HT1080 (cell line): ENCODE results near the gene CPNE4. TPM values are rescaled to one million over a fixed set of nuclear protein-coding genes. Genes with fewer than 3 reads are reported as not detected.

Experiments
- DNase-seq: peaks from one replicate; pipeline ENCODE4 v3.0.0-alpha.2; 2015; ENCODE audit warnings: low read depth
- total RNA-seq: library from RNA; depleted of rRNA; stranded (reverse); fragments of >200 nt; shearing (Covaris generic); gene quantifications from 2 replicates; pipeline ENCODE4 v1.2.3, GENCODE V29; 2014

The CPNE4 gene
- total RNA-seq, 1 experiment from 2014 or later, result not detected

DNA sequence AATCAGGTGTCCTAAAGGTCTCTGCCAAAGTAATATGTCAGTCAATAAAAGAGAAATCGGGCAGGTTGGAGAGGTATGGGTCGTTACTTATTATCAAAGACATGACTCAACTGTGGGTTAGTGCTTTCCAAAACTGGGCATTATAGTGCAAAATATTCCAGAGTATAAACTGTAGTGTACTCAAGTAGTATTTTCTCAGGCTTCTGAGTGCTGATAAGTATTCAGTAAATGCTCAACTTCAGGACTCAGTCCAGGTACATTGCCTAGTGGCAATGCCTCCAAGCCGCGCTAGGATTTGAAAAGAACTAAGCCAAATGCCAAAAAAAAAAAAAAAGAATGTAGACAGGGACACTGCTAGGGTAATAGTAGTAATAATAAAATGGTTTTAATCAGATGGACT lies 233.2 kb downstream of the CPNE4 start:
- DNase-seq, result no peak

DNA sequence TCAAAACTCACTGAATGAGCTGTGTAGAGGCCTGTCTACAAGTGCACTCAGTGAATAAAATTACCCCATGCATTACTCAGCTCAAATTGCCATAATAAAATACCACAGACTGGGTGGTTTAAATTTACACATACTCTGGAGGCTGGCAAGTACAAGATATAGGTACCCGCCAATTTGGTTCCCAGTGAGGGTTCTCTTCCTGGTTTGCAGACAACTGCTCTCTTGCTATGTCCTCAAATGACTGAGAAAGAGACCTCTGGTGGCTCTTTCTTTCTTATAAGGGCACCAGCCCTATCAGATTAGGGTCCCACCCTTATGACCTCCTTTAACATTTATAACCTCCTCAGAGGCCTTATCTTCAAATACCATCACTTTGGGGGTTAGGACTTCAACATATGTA lies 237.0 kb downstream of the CPNE4 start:
- no peak for DNase-seq

DNA sequence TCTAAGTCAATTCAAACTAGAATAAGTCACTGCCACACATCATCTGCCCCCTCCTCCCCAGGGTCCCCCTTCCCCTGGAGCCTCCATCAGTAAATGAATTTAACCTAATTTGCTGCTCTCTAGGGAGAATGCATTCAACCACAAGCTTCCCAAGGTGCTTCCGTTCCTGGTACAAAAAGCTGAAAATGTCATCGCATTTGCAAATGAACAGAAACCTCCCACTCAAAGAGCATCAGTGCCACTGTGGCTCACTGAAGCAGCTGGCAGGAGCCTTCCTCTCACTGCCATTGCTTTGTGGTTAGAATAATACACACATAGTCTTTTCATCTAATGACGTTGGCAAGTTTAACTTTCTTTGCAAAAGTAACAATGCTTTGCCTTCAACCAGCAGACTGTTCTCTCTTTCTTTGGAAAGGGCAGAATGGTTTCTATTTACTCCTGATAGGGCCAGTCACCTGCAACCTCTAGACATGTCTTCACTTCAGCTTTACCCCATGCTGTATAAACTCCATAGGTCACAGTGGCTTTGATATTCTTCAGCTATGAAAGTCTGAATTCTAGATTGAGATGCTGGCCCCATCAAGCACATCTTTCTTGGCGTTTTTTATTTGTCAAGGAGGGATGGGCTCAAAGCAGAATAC lies 238.1 kb downstream of the CPNE4 start:
- no peak for DNase-seq

DNA sequence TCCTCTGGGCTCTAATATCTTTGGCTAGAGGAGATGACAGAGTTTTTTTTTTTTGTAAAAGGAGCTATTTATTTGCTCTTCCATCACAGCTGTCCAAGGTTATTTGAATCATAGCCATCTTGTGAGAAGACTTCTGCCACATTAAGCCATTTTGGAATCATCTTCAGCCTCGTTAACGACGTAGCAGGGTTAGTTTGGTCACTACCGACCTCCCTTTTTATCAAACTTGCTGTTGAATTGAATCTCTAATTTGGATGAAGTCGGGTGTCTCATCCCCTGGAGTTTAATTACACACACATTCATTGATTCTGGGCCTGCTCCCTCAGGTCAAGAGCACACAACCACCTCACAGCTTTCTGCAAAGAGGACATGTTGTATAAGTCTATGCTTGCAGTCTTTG lies 238.7 kb downstream of the CPNE4 start:
- DNase-seq, result no peak

DNA sequence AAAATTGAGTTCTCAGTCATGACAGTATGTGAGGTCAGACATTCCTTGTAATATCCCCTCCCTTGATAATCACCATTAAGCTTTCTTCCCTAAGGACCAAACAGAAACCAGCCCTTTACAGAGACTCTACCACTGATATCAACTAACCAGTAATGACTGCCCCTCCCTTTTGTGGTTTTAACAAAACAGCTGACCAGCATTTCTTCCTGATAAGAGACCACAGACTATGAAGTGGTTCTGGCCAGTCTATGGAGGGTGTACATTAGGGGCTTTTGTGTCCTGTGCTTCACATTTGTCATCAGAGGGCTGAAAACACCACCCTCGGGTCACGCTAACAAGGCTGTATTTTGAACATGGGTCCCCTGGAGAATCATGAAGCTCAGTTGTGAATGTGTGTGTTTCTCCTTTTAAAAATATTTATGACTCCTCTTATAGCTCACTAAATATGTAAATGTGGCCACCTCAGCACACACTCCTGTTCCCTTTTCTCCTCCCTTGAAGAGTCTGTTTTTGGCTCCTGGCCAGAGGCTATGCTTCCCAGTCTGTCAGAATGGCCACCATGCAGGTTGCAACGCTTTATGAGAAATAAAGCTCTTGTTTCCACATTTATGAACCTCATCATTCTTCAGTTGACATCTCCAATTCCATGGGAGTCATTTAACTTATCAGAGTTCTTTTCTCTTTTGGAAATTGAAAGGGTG lies 239.3 kb downstream of the CPNE4 start:
- DNase-seq, result no peak

DNA sequence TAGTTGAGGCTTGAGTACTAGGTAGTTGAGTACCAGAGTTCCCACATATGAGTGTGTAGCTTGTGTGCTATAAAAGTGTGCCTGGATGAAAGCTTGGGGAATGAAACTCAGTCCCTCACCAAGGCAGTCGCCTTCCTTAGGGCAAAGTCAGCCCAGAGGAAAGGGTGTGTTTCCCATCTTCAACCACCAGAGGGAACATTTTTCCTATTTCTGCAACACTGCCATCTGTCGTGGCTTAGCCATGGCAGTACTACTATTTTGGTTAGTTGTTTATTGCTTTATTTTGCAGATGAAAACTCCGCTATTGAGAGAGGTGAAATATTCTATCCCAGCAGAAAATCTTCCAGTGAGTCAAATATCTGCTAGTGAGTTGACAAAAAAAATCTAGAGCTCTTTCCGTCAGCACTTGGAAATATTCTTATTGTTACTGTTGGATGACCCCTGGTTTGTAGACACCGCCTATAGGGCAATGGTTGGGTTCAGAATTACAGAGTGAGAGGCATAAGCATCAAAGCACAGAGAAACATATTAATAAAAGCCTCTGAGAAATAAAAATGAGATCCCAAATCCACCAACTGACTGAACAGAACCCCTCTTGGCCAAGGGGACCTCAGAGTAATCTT lies 239.9 kb downstream of the CPNE4 start:
- peak; percentile 59 for DNase-seq

DNA sequence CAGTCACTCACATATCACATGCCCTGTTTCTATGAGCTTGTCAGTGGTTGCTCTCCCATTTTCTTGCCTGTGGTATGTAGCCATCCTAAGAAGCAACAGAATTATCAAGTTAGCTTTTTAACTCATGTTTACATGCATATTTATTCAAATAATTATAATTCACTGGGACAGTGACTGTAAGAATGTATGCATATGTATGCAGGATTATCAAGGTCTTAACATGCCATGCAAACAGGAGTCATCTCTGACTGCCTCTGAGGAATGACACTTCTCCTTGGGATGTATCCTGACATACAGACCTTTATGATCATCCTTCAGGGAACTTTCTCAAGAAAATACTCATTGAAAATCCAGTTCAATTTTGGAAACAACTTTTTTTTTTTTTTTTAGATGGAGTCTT lies 240.9 kb downstream of the CPNE4 start:
- DNase-seq, result no peak

DNA sequence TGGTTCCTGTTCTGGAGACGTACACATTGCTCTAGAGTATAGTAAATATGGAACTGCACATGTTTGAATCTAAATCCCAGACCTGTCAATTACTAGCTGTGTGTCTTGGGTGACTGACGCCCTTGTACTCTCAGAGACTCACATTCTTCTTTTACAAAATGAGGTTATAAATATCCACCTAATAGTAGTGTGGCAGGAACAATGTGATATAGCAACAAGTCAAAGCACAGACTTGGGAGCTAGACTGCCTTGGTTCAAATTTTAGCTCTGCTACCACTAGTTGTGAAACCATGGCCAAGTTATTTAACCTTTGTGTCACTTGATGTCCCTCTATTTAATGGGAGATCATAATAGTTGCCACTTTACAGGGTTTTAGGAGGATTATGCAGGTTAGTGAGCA lies 245.6 kb downstream of the CPNE4 start:
- DNase-seq, result no peak

DNA sequence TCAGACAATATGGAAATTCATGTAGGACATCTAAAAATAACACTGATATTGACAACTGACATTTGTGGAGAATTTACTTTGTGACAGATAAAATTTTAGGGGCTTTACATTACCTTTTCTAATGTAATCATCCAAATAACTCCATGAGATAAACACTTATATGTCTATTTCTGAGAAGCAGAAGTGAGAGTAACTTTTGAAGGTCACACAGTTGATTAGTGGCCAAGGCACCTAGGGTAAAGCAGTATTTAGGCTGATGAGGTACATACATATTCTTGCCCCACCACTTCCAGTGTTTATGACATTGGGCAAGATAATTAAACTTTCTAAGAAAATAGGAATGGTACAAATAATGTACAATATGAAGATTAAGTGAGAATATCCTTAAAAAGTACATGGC lies 248.4 kb downstream of the CPNE4 start:
- DNase-seq, result no peak

DNA sequence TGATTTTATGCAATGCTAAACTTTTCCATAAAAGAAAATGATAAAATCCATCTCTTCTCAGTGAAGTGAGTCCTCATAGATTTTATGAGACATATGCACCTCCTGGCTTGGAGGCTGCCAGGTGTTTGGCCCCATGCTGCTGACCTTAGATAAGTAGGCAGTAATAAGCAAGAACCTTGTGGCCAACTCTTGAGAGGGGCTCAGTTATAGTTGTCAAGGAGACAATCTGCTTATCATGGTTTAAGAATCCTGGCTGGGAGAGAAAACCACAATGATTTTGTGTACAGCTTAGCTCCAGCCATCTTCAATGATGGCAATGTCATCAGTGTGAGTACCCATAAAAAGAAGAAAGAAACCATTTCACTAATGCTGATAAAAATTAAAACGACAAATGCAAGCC lies 252.1 kb downstream of the CPNE4 start:
- no peak for DNase-seq

DNA sequence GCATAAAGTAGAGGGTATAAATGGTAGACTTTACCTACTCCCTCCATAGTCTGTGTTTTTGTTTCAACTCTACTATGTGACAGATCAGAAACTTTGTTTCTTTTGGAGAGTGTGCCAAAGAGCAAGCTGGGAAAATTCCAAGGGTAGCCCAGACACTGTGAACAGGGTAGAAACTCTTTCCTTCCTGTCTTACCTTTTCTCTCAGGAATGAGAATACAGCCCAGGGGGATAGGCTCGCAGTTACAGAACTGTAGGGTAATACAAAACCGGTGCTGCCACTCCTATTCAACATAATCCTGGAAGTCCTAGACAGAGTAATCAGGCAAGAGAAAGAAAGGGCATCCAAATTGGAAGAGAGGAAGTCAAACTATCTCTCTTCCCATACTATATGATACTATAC lies 256.3 kb downstream of the CPNE4 start:
- DNase-seq, result no peak

DNA sequence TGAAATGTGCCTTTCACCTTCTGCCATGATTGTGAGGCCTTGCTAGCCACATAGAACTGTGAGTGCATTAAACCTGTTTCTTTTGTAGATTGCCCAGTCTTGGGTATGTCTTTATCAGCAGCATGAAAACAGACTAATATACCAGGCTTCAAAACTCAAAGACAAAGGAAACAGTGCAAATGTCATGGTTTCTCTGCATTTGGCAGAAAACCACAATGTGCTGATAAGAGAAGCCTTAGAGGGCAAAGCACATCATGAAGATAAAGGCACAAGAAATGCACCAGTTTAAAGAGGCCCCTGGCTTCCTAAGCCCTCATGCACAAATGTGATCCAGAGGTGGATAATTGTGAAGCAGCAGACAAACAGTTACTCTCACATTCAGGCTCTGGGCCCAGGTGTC lies 259.2 kb downstream of the CPNE4 start:
- DNase-seq, result no peak

DNA sequence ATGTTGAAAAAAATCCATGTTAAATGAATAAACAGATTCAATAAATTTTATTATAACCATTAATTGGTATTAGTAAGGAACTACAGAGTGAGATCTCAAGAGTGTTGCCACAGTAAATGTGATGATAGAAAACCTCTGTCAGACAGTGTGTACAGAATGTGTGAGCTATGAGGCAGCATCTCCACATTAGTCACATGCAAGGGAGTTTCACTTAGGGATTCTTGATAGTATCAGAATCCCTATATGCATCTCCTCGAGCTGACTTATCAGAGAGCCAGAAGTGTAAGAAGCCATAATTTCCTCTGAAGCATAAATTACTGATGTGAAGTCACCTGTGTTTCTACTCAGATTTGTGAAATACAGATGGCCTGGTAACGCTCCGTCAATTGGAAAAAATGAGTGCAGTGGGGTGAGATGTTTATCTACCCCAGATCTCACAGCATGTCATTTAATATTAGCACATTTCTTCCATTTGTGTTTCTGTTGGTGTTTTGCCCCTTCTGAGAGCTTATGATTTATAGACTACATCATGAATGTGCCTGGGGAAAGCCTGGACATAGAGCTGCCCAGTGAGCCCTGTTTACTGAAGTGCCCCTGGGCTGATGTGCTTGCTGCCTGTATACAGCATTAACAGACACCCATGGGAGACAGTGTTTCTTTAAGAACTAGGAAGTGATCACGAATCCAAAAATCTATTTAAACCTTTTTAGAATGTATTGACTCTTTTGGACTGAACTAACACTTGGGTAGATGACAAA lies 262.4 kb downstream of the CPNE4 start:
- no peak for DNase-seq

DNA sequence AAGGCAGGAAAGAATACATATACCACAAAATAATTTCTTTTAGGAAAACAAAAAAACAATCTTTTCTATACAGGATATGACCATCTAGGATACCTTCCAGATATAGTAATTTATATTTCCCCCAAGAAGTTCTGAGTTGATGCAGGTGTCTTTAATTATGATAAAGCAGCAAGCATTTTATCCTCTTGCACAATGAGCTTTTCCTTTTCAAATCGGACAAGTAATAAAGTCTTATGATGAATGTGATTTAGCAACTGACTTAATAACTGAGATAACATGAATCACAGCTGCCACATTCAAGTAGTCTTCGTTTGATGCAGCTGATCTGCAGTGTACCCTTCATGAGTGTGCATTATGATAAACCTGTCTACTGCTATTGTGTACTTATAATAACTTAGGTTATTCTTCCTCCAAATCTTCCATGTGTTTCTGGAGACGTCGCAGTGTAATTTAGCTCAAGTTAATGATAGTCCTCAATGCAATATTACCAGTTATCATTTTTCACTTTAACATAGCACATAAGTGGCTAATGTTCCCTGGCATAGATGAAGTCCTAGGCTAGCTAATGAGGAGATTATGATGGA lies 271.7 kb downstream of the CPNE4 start:
- no peak for DNase-seq

DNA sequence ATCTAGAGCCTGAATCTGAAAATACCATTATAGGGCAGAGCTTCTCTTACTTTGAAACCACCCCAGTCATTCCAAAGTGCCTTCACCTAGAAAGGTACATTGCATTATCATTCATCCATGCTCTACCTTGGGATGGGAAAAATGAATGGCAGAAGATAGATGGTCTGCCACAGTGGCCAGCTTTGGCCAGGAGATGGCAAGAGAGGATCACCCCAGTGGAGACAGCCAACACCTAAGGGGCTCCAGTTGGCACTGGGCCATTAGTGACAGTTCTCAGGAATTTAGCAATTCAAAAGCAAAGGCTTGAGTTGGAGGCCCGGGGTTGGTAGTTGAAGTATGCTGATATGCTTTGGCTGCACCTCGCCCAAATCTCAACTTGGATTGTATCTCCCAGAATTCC lies 278.4 kb downstream of the CPNE4 start:
- no peak for DNase-seq

DNA sequence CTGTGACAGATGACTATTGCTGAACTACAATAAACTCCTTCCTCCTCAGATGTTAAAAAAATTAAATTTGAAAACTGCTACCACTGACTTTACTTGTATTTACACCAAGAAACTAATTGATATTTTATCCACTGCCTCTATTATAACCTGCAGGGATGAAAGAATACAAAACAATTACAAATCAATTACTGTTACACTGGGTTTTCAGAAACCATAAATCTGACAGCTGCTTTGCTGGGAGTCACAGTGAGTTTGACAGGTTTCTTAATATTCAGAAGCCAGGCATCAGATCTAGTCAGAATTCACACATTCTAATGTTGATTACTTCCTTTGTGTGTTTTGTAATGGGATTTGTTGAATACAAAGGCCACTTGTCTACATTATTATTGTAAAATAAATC lies 279.4 kb downstream of the CPNE4 start:
- no peak for DNase-seq

DNA sequence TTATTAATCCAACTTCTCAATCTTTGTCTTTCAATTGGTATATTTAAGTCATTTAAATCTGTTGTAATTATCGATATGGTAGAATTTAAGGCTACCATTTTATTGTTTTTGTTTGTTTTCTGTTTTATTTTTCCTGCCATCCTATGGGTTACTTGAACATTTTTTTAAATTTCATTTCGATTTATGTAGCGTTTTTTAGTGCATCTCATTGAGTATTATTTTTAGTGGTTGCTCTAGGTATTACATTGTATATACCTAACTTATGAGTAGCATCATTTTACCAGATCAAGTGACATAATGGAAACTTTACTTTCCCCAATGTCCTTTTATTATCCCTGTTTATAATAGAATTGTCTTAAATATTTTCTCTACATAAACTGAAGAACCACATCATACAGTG lies 284.6 kb downstream of the CPNE4 start:
- no peak for DNase-seq

DNA sequence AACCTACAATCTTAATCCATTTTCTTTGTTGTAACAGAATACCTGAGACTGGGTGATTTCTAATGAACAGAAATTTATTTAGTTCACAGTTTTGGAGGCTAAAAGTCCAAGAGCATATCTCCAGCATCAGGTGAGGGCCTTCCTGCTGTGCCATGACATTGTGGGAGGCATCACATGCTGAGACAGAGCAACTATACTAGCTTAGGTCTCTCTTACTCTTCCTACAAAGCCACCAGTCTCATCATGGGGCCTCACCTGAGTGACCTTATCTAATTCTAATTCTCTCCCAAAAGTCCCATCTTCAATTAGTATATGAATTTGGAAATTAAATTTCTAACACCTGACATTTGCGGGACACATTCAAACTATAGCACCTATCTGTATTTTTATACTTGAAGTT lies 285.0 kb downstream of the CPNE4 start:
- no peak for DNase-seq

DNA sequence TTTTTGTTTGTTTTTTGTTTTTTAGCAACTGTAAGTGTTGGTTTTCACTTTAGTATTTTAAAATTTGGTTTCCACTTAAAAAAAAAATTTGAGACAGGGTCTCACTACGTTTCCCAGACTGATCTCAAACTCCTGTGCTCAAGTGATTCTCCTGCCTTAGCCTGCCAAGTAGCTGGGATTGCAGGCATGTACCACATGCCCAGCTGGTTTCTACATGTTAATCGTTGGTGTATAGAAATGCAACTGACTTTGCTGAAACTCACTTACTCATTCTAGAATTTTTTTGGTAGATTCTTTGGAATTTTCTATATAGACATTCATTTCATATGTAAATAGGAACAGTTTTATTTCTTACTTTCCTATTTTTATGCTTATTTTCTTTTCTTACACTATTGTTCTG lies 287.3 kb downstream of the CPNE4 start:
- DNase-seq, result no peak

DNA sequence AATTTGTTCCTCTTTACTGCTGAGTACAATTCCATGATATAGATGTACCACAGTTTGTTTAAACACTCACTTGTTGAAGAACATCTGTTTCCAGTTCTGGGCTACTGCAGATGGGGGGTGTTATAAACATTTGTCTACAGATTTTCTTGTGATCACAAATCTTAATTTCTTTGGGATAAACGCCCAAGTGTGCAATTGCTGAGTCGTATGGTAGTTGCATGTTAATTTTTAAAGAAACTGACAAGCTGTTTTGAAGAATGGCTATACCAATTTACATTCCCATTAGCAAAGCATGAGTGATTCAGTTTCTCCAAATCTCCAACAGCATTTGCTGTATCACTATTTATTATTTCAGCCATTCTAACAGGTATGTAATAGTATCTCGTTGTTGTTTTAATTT lies 290.0 kb downstream of the CPNE4 start:
- DNase-seq, result no peak

DNA sequence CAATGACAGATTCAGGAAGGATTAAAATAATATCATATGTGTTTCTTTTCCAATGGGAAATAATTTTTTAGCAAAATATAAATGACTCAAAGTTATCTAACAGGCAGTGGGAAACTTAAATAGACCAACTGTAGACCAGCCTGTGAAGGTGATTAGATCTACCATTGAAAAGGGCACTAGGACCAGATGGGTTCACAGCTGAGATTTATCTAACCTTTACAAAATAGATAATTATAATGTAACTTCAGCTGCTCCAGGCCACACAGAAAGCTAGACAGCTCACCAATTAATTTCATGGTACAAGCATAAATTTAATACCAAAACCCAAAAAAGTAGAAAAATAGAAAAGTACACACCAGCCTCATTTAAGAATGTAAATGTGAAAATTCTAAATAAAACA lies 291.7 kb downstream of the CPNE4 start:
- no peak for DNase-seq

DNA sequence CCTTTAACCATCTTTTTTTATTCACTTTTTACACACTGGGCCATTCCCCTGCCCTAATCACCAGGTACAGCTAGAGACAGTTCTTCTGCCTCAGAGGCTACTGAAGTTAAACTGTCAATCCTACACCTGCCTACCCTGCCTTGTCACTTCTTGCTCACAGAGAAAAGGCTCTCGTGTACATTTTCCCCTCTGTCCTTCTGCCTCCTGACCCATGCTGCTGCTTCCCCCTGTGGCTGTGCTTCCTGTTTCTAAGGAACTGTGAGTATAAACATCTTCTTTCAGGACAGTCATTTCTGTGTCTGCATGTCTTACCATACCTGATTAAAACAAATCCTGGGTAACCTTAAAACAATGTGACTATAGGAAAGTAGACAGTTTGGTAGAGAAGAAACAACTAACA lies 295.6 kb downstream of the CPNE4 start:
- DNase-seq, result no peak
